ENCODE data around the gene HDGF.

The HDGF gene

DNA sequence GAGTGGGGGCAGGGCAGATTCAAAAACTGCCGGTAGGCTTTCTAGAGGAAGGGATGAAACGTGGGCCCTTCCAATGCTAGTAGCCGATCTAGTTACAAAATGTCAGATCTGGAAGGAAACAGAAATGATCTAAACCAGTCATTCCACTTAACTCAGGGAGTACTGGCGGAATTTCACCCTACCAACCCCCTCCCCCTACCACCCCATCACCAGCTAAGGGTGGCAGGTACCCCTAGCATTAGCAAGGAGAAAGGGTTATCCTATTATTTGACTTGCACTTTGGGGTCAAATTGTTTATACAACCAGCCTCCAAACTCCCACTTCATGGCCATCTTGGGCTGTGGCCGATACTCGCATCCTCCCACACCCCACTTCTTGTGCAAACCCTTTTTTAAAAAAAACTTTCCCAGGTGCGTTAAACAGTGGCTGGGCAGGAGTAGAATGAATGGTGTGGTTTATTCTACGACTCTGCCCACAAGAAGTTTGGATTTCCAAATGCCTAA is 9.9 kb downstream of the HDGF start:
- Histone ChIP-seq H3K4me2 (peak overlapping the region; percentile 74), H3K36me3 (ENCODE audit: insufficient read depth) (no peaks in the 10 kb centered on the region; the same call in 1 of the 2 replicates), H3K79me2 (ENCODE audit: insufficient read depth, low read depth) (peaks cover 58% of the 10 kb centered on the region), H3K4me3 (IDR thresholded peaks at IDR 0.05; ENCODE audit: insufficient read depth, low read depth, low read length) (peak overlapping the region; percentile 81), H3K4me1 (ENCODE audit: low read depth, poor library complexity, severe bottlenecking) (peaks cover 61% of the 10 kb centered on the region), H3K9ac (peak overlapping the region; percentile 83; the same call in 1 of the 2 replicates), H3K27me3 (ENCODE audit: insufficient read depth, low read depth) (no peaks in the 10 kb centered on the region), H3K27ac (peak overlapping the region; percentile 72), H2AFZ (ENCODE audit: low read depth) (no peak overlapping the region; the same call in 1 of the 2 replicates), H4K20me1 (ENCODE audit: insufficient read depth) (peaks cover 11% of the 10 kb centered on the region; the same call in 1 of the 2 replicates)
- TF ChIP-seq, protein P1, sequence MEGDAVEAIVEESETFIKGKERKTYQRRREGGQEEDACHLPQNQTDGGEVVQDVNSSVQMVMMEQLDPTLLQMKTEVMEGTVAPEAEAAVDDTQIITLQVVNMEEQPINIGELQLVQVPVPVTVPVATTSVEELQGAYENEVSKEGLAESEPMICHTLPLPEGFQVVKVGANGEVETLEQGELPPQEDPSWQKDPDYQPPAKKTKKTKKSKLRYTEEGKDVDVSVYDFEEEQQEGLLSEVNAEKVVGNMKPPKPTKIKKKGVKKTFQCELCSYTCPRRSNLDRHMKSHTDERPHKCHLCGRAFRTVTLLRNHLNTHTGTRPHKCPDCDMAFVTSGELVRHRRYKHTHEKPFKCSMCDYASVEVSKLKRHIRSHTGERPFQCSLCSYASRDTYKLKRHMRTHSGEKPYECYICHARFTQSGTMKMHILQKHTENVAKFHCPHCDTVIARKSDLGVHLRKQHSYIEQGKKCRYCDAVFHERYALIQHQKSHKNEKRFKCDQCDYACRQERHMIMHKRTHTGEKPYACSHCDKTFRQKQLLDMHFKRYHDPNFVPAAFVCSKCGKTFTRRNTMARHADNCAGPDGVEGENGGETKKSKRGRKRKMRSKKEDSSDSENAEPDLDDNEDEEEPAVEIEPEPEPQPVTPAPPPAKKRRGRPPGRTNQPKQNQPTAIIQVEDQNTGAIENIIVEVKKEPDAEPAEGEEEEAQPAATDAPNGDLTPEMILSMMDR (conservative IDR thresholded peaks at IDR 0.05; ENCODE audit: low read depth, low read length) = no peak

DNA sequence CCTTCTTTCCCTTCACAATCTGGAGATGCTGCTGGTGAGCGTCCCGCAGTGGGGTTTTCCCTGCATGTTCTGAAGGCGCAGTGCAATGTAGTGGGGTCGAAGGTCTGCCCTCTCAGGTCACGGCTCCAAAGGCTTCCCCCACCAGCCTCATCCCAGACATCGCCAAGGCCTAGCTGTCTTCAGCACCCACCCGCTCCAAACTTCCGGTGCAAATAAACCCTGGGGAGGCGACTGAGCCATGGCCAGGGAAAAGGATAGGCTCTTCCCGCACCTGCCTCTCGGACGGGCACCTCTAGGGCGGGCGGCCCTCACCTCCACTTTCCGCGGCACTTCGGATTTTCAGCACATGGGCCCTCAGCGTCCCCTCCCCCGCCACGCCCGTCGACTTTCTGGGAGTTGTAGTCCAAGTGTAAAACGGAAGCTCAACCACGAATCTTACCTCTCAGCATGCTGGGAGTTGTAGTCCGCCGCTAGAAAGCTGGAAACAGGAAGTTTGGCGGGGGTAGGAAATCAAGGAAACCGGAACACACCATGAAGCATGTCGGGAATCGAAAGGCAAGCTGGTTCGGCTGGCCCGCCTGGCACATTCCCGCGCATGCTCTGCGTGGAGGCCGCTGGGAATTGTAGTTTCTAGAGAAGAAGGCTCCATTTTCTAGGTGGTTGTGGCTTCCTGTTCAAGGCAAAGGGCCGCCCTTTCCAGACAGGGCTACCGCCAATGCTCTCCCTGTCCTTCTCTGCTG is 10.6 kb downstream of the HDGF start, which contains the start of gene MRPL24:
Gene MRPL24 (minus strand): TSS at position 348 of the 740 bp plus-strand sequence. CDS start 2,384 bp downstream, outside the sequence.
- Histone ChIP-seq H3K4me3 (IDR thresholded peaks at IDR 0.05; ENCODE audit: insufficient read depth, low read depth, low read length) (peak within 1 kb of the TSS; percentile 99), H3K27ac (peak within 1 kb of the TSS; percentile 72), H3K79me2 (ENCODE audit: insufficient read depth, low read depth) (peaks cover 52% of the 10 kb centered on the region), H3K9ac (peak within 1 kb of the TSS; percentile 83), H3K4me2 (peak within 1 kb of the TSS; percentile 81), H2AFZ (ENCODE audit: low read depth) (peak within 1 kb of the TSS; percentile 62), H4K20me1 (ENCODE audit: insufficient read depth) (peaks cover 5% of the 10 kb centered on the region; the same call in 1 of the 2 replicates), H3K4me1 (ENCODE audit: low read depth, poor library complexity, severe bottlenecking) (peaks cover 55% of the 10 kb centered on the region), H3K36me3 (ENCODE audit: insufficient read depth) (no peaks in the 10 kb centered on the region; the same call in 1 of the 2 replicates), H3K27me3 (ENCODE audit: insufficient read depth, low read depth) (no peaks in the 10 kb centered on the region)
- TF ChIP-seq, protein P1 (conservative IDR thresholded peaks at IDR 0.05; ENCODE audit: low read depth, low read length) = no peak; the same call in 1 of the 2 replicates

DNA sequence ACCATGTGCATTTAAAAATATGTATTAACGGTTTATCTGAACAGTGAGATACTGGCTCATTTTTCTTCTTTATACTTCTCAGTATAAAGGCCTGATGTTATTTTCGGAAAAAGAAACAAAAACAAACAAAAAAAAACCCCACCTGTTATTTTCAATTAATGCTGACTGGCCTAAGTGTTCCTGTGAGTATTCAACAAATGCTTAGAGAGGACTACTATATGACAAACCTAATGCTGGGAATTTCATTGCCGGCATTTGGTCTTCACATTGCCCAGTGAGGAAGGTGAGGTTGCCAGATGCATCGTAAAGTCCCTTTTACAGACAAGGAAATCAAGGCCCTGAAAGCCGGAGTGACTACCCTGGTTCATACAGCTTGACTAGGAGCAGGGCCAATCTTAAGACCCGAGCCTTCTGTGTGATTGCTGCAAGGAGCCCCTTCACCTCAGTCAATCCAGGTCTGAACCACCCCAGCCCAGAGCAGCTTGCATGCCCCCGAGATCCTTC is 11.2 kb downstream of the HDGF start:
- no peaks in the 10 kb centered on the region; the same call in 1 of the 2 replicates for H3K36me3 ChIP-seq (ENCODE audit: insufficient read depth)
- TF ChIP-seq, protein P1 (conservative IDR thresholded peaks at IDR 0.05; ENCODE audit: low read depth, low read length) = no peak
- H4K20me1 ChIP-seq (ENCODE audit: insufficient read depth) = no peaks in the 10 kb centered on the region
- peaks cover 46% of the 10 kb centered on the region for H3K79me2 ChIP-seq (ENCODE audit: insufficient read depth, low read depth)
- H3K27ac ChIP-seq = peak overlapping the region; percentile 72
- H2AFZ ChIP-seq (ENCODE audit: low read depth) = peak overlapping the region; percentile 62
- H3K4me3 ChIP-seq (IDR thresholded peaks at IDR 0.05; ENCODE audit: insufficient read depth, low read depth, low read length) = peak overlapping the region; percentile 99
- peak overlapping the region; percentile 83 for H3K9ac ChIP-seq
- no peaks in the 10 kb centered on the region for H3K27me3 ChIP-seq (ENCODE audit: insufficient read depth, low read depth)
- H3K4me1 ChIP-seq (ENCODE audit: low read depth, poor library complexity, severe bottlenecking) = peaks cover 48% of the 10 kb centered on the region
- peak overlapping the region; percentile 81 for H3K4me2 ChIP-seq

DNA sequence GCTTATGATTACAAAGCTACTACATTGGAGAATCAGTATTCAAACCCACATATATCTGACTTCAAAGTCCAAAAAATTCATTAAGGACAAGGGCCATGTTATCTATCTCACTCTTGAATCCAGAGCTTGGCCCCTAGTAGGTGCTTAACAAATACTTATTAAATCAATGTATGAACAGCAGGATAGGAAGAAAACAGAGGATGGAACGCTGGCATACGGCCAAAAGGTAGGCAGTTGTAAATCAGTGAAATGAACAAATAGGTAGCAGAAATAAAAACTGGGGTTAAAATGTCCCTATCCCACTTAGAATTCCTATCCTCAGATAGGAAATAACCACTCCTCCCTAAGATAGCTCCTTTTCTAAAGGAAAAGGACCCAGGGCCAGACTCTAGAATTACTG is 12.6 kb downstream of the HDGF start:
- H3K4me3 ChIP-seq (IDR thresholded peaks at IDR 0.05; ENCODE audit: insufficient read depth, low read depth, low read length) = no peak overlapping the region

More for the DNA sequence above, 12.6 kb downstream of the HDGF start:
- TF ChIP-seq, protein P1 (conservative IDR thresholded peaks at IDR 0.05; ENCODE audit: low read depth, low read length) = no peak
- Histone ChIP-seq H3K36me3 (ENCODE audit: insufficient read depth) (no peaks in the 10 kb centered on the region; the same call in 1 of the 2 replicates), H3K79me2 (ENCODE audit: insufficient read depth, low read depth) (peaks cover 35% of the 10 kb centered on the region; the same call in 1 of the 2 replicates), H3K9ac (no peak overlapping the region), H3K4me1 (ENCODE audit: low read depth, poor library complexity, severe bottlenecking) (peaks cover 38% of the 10 kb centered on the region), H4K20me1 (ENCODE audit: insufficient read depth) (no peaks in the 10 kb centered on the region), H3K27me3 (ENCODE audit: insufficient read depth, low read depth) (no peaks in the 10 kb centered on the region), H3K27ac (no peak overlapping the region), H3K4me2 (peak overlapping the region; percentile 81; the same call in 1 of the 2 replicates), H2AFZ (ENCODE audit: low read depth) (no peak overlapping the region)
